Lower leg skin (tissue), 4 donors: ENCODE measurements around the gene SNX5. TPM values are rescaled to one million over a fixed set of nuclear protein-coding genes. Genes with fewer than 3 reads are reported as not detected.

Experiments
- DNase-seq, 2 donors: peaks; one replicate each; pipeline ENCODE4 v3.0.0-alpha.2; 2019; ENCODE audit warnings: low spot score in 2 of 2
- H3K4me3 ChIP-seq: fragments of 200-600 bp; sonication (generic); 2 replicates; pipeline ENCODE4 v1.5.1; 2017; ENCODE audit warnings: mild to moderate bottlenecking, low read depth; ENCODE audit not compliant: poor library complexity, severe bottlenecking
- POLR2A ChIP-seq, 2 donors: fragments of 450-650 bp; IDR thresholded peaks; one replicate each; pipeline ENCODE4 v1.6.1; 2016 to 2017; ENCODE audit warnings: antibody characterized with exemption in 2 of 2, mild to moderate bottlenecking in 1 of 2, moderate library complexity in 1 of 2
- WGBS, 2 donors: methylation state at CpG; one replicate each; pipeline ENCODE4 v1.1.5; 2018; 5-methylcytosine and 5-hydroxymethylcytosine counted together
- intact Hi-C: fragments of 100-400 bp; cut with DNase I; formaldehyde crosslinking; loops from one replicate; pipeline ENCODE4 v1.15.0; 2023; ENCODE audit warnings: low total_unique reads
- total RNA-seq, 4 donors: library from RNA; depleted of rRNA; stranded (reverse); fragments of >200 nt; gene quantifications; one replicate each; pipeline ENCODE4 v1.1.0, GENCODE V29; 2016
- TF ChIP-seq, protein P1 (sequence below), 3 donors: fragments of 450-650 bp; IDR thresholded peaks; one replicate each; pipeline ENCODE4 v1.5.1; 2016; ENCODE audit warnings: antibody characterized with exemption in 3 of 3, mild to moderate bottlenecking in 3 of 3, moderate library complexity in 2 of 3

Gene SNX5
- total RNA-seq, 4 donors from 2014 or later, result 44.6 to 70.7 (median 66.0) TPM

DNA sequence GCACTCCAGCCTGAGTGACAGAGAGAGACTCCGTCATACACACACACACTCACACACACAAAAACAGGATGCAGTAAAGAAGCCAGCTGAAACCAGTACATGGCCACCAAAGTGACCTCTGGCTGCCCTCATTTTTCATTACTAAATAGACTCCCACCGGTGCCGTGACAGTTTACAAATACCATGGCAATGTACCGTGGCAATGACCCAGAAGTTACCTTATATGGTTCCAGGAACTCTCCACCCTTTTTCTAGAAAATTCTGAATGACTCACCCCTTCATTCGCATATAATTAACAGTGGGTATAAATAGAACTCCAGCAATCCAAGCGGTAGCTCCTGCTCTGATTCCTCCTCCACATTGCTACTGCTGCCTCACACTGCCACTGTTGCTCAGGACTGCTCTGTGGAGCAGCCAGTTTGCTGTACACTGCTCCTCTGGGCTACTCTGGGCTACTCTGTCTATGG is 57.7 kb downstream of the SNX5 start:
- DNase-seq, result peak in 1 of 2 donors; percentile 60
- H3K4me3 ChIP-seq, result no peak overlapping the region
- no peak for TF ChIP-seq POLR2A (IDR thresholded peaks at IDR 0.05)
- TF ChIP-seq, protein P1, sequence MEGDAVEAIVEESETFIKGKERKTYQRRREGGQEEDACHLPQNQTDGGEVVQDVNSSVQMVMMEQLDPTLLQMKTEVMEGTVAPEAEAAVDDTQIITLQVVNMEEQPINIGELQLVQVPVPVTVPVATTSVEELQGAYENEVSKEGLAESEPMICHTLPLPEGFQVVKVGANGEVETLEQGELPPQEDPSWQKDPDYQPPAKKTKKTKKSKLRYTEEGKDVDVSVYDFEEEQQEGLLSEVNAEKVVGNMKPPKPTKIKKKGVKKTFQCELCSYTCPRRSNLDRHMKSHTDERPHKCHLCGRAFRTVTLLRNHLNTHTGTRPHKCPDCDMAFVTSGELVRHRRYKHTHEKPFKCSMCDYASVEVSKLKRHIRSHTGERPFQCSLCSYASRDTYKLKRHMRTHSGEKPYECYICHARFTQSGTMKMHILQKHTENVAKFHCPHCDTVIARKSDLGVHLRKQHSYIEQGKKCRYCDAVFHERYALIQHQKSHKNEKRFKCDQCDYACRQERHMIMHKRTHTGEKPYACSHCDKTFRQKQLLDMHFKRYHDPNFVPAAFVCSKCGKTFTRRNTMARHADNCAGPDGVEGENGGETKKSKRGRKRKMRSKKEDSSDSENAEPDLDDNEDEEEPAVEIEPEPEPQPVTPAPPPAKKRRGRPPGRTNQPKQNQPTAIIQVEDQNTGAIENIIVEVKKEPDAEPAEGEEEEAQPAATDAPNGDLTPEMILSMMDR (IDR thresholded peaks at IDR 0.05), result no peak
- intact Hi-C loops, result no loop called here
- WGBS, 2 donors, result 17 to 22% methylated on average over 6 of the region's 6 CpGs

DNA sequence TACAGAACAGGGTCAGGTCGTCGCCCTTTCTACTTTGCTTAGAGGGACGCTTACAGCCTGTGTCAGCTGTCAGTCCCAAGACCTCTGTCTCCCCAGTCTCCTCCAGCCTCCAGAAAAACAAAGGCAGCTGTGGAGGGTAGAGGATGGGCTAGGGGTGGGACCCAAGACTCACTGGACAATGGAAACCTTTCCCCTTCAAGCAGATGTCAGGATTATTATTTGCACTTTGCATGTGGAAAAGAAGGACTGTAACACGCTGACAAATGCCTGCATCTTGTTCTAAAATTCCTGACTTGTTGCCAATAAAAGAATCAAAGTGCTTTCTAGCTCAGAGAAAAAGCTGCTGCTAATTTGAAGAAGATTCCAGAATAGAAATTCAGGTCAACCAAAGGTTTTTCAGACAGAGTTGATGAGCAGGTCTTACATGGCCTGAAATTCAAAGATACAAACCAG is 58.7 kb downstream of the SNX5 start:
- intact Hi-C loops, result no loop called here
- WGBS, 2 donors, result 49 to 62% methylated on average over 4 of the region's 4 CpGs
- no peak overlapping the region for H3K4me3 ChIP-seq
- DNase-seq, result no peak
- no peak for TF ChIP-seq POLR2A (IDR thresholded peaks at IDR 0.05)
- TF ChIP-seq, protein P1 (IDR thresholded peaks at IDR 0.05), result no peak

DNA sequence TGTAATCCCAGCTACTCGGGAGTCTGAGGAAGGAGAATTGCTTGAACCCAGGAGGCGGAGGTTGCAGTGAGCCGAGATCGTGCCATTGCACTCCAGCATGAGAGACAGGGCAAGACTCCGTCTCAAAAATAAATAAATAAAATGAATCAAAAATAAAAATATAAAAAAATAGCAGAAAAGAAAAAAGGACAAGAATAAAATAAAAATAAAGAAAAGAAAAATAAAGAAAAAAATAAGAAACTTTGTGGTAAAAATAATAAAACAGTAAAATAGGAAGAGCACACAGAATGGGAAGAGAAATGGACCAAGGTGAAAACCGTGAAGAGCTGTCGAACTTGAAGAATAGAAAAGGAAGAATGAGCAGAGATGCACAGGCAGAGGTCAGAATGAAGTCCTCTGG is 63.0 kb downstream of the SNX5 start:
- DNase-seq, result no peak
- intact Hi-C loops, result no loop called here
- no peak for TF ChIP-seq POLR2A (IDR thresholded peaks at IDR 0.05)
- TF ChIP-seq, protein P1 (IDR thresholded peaks at IDR 0.05), result no peak
- 92% methylated on average over 7 of the region's 7 CpGs for WGBS, 2 donors
- no peak overlapping the region for H3K4me3 ChIP-seq

DNA sequence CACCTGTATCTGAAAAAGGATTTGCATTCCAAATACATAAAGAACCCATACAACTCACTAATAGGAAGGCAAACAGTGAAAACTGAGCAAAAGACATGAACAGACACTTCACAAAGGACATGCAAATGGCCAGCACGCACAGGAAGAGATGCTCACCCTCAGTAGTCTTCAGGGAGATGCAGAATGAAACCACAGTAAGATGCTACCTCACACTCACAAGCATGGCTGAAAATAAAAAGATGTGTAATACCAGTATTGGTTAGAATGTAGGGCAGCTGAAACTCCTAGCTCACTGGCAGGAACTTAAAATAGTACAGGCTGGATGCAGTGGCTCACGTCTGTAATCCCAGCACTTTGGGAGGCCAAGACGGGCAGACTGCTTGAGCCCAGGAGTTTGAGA is 64.6 kb downstream of the SNX5 start:
- intact Hi-C loops, result no loop called here
- 65 to 80% methylated on average over 3 of the region's 3 CpGs for WGBS, 2 donors
- no peak overlapping the region for H3K4me3 ChIP-seq
- no peak for TF ChIP-seq POLR2A (IDR thresholded peaks at IDR 0.05)
- TF ChIP-seq, protein P1 (IDR thresholded peaks at IDR 0.05), result no peak
- no peak for DNase-seq

DNA sequence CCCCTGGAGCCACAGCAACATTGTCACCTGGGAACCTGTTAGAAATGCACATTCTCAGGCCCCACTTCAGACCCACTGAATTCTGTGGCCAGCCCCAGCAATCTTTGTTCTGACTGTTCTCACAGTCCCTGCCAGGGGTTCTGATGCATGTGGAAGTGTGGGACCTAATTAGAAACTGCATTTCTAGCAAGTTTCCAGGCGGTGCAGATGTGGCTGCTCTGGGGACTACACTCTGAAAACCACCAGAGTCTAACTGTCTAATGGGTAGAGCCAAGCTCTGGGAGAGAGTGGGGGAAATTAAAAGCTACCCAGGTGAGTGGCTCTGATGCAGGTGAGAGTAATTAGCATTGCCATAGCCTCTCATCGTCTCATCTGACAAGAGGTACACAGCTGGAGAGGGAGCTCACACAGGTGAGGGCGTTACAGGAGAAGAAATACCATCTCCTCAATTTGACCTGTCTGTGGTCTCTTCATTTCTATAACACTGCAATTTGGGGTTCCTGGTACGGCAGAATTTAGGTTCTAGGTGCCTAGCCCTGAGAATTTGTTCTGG is 66.0 kb downstream of the SNX5 start:
- TF ChIP-seq POLR2A (IDR thresholded peaks at IDR 0.05), result no peak
- TF ChIP-seq, protein P1 (IDR thresholded peaks at IDR 0.05), result no peak
- H3K4me3 ChIP-seq, result no peak overlapping the region
- no peak for DNase-seq
- WGBS, 2 donors, result 73 to 78% methylated on average over 4 of the region's 4 CpGs
- intact Hi-C loops, result no loop called here

DNA sequence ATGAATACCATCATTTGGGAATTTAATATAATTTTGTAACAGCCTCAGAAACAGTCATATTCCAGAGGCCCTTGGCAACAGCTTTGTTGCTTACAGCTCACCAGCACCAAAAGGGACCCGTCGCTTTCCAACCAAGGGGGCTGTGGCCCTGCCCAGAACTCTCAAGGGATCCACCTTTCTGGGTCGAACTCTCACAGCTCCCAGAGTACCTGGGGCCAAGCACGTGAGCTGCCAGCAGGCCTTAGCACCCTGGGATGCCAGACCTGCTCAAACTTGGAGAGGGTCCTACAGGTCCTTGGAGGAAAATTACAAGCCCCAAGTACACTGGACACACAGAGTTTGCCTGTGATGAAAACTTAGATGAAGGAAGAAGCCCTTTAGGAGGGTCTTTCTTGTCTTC is 66.6 kb downstream of the SNX5 start:
- intact Hi-C loops, result no loop called here
- WGBS, 2 donors, result 80 to 83% methylated on average over 4 of the region's 4 CpGs

More for the DNA sequence above, 66.6 kb downstream of the SNX5 start:
- no peak for DNase-seq
- no peak for TF ChIP-seq POLR2A (IDR thresholded peaks at IDR 0.05)
- TF ChIP-seq, protein P1 (IDR thresholded peaks at IDR 0.05), result no peak
- H3K4me3 ChIP-seq, result no peak overlapping the region
